ENCODE results near the gene CENPE.
A peak's percentile ranks its signal among the peaks of the same experiment; 100 is the strongest.

CENPE gene

GRCh38 chr4:103136671-103137445 lies 61.3 kb downstream of the CENPE start:
- DNase-seq (ENCODE audit: low read depth) = no peak
- no peak overlapping the region for H3K4me3 ChIP-seq (ENCODE audit: low read depth, low read length)

GRCh38 chr4:103129174-103129573 lies 69.0 kb downstream of the CENPE start:
- no peak overlapping the region for H3K4me3 ChIP-seq (ENCODE audit: low read depth, low read length)
- DNase-seq (ENCODE audit: low read depth) = no peak

- DNase-seq (ENCODE audit: low read depth) = no peak
- no peak overlapping the region for H3K4me3 ChIP-seq (ENCODE audit: low read depth, low read length)
These were observed 72.0 kb downstream of the CENPE start for GRCh38 chr4:103126126-103126525.

- H3K4me3 ChIP-seq (ENCODE audit: low read depth, low read length) = no peak overlapping the region
- no peak for DNase-seq (ENCODE audit: low read depth)
These were observed 75.0 kb downstream of the CENPE start for GRCh38 chr4:103123114-103123513.

GRCh38 chr4:103118166-103118565 lies 80.0 kb downstream of the CENPE start:
- no peak overlapping the region for H3K4me3 ChIP-seq (ENCODE audit: low read depth, low read length)
- DNase-seq (ENCODE audit: low read depth) = no peak

GRCh38 chr4:103111598-103111997 lies 86.5 kb downstream of the CENPE start:
- no peak for DNase-seq (ENCODE audit: low read depth)
- H3K4me3 ChIP-seq (ENCODE audit: low read depth, low read length) = no peak overlapping the region

- no peak for DNase-seq (ENCODE audit: low read depth)
- H3K4me3 ChIP-seq (ENCODE audit: low read depth, low read length) = no peak overlapping the region
These were observed 89.6 kb downstream of the CENPE start for GRCh38 chr4:103108542-103108941.

- DNase-seq (ENCODE audit: low read depth) = no peak
- H3K4me3 ChIP-seq (ENCODE audit: low read depth, low read length) = no peak overlapping the region
These were observed 92.4 kb downstream of the CENPE start for GRCh38 chr4:103105558-103106356.

GRCh38 chr4:103104886-103105285 lies 93.3 kb downstream of the CENPE start:
- no peak for DNase-seq (ENCODE audit: low read depth)
- H3K4me3 ChIP-seq (ENCODE audit: low read depth, low read length) = no peak overlapping the region

- DNase-seq (ENCODE audit: low read depth) = no peak
- no peak overlapping the region for H3K4me3 ChIP-seq (ENCODE audit: low read depth, low read length)
These were observed 97.5 kb downstream of the CENPE start for GRCh38 chr4:103100691-103101090.

- DNase-seq (ENCODE audit: low read depth) = peak; percentile 89
- peak within 1 kb of the TSS; percentile 60 for H3K4me3 ChIP-seq (ENCODE audit: low read depth, low read length)
These were observed 98.3 kb downstream of the CENPE start, which contains the start of gene BDH2 for GRCh38 chr4:103099691-103100392. Gene BDH2 (minus strand): TSS chr4:103099834. CDS start chr4:103096254, 3,580 bp downstream.

- DNase-seq (ENCODE audit: low read depth) = no peak
- H3K4me3 ChIP-seq (ENCODE audit: low read depth, low read length) = peak overlapping the region; percentile 60
These were observed 99.2 kb downstream of the CENPE start for GRCh38 chr4:103098756-103099440.

- no peak for DNase-seq (ENCODE audit: low read depth)
- peak overlapping the region; percentile 60 for H3K4me3 ChIP-seq (ENCODE audit: low read depth, low read length)
These were observed 99.8 kb downstream of the CENPE start for GRCh38 chr4:103098341-103098740.

- H3K4me3 ChIP-seq (ENCODE audit: low read depth, low read length) = no peak overlapping the region
- no peak for DNase-seq (ENCODE audit: low read depth)
These were observed 101.0 kb downstream of the CENPE start for GRCh38 chr4:103097112-103097511.

- no peak overlapping the region for H3K4me3 ChIP-seq (ENCODE audit: low read depth, low read length)
- no peak for DNase-seq (ENCODE audit: low read depth)
These were observed 103.1 kb downstream of the CENPE start for GRCh38 chr4:103095080-103095479.

GRCh38 chr4:103092245-103092644 lies 105.9 kb downstream of the CENPE start:
- DNase-seq (ENCODE audit: low read depth) = no peak
- H3K4me3 ChIP-seq (ENCODE audit: low read depth, low read length) = no peak overlapping the region

GRCh38 chr4:103091601-103092223 lies 106.4 kb downstream of the CENPE start:
- no peak overlapping the region for H3K4me3 ChIP-seq (ENCODE audit: low read depth, low read length)
- no peak for DNase-seq (ENCODE audit: low read depth)

GRCh38 chr4:103089481-103089880 lies 108.7 kb downstream of the CENPE start:
- no peak overlapping the region for H3K4me3 ChIP-seq (ENCODE audit: low read depth, low read length)
- DNase-seq (ENCODE audit: low read depth) = no peak

GRCh38 chr4:103086551-103086950 lies 111.6 kb downstream of the CENPE start:
- no peak overlapping the region for H3K4me3 ChIP-seq (ENCODE audit: low read depth, low read length)
- no peak for DNase-seq (ENCODE audit: low read depth)
